HG03066 (cell line): Measurements from ENCODE around the gene RRBP1.

Experiments
- ATAC-seq: cut with Tn5 transposase; IDR thresholded peaks from one replicate; pipeline ENCODE4 v1.9.1; 2021; ENCODE audit warnings: low read depth; ENCODE audit not compliant: unreplicated experiment

The RRBP1 gene

DNA sequence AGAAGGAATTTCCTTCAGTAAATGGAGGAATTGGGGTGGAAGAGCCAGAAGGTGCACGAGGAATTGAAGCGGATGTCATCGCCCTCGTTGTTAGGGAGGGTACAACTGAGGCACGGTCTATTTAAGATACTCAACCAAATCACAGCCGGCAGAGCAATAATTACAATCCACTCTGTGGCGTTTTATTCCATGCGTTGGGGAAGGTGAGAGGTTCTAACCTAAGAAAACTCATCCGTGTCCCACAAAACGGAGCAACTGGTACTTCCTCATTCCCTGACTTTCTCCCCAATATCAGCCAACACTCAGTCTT, 802 bp upstream of the RRBP1 start:
- ATAC-seq: no peak

DNA sequence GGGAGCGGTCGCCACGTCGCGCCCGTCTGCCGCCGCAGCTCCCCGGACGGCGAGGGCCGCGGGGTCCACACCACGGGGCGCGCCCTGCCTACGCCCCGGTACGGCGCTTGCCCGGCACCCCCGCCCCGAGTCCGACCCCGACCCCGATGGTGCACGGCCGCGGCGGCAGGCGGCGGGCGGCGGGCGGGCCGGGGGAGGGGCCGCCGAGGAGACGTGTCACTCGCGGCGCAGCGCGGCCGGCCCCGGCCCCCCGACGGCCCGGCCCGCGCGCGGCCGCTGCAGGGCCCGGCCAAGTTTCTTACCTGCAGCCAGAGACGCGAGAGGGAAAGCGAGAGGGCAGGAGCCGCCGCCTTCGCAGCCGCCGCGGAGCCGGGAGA, 328 bp downstream of the RRBP1 start:
- ATAC-seq: peak; percentile 5

DNA sequence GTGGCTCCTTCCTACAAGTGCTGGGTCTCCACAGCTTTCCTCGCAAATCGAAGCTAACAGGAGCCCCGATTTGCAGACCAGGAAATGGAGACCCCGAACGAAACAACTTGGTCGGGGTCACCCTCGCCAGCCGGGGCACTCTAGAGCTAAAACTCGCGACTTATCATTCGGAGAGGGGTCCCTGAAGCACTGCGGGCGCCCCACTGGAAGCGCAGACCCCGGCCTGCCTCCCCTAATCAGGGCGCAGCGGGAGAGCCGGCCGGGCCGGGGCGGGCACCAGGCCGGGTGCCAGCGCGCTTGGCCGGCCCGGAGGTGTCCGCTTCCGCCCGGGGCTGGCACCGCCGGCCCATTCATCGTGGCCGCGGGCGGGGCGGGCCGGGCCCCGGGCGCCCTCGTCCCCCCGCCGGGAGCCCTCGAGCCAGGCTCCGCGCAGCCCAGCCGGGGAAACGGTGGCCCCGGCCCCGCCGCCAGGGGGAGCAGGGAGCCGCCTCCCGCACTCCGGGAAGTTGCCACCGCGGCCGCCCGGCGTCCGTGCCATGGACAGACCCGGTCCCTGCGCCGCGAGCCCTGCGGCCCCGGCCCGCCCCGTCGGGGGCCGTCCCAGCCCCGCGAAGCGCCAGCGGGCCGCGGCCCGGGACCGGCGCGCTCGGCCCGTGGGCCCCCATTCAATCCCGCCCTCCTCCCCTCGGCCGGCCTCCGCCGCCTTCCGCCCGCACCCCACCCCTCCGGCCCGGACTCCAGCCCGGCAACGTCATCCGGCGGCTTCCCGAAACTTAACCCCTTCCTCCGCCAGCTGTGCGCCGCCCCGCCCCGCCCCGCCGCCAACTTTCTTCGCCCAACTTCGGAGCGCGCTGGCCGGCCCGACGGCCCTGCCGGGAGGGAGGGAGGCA, 961 bp downstream of the RRBP1 start:
- peak; percentile 33 for ATAC-seq

DNA sequence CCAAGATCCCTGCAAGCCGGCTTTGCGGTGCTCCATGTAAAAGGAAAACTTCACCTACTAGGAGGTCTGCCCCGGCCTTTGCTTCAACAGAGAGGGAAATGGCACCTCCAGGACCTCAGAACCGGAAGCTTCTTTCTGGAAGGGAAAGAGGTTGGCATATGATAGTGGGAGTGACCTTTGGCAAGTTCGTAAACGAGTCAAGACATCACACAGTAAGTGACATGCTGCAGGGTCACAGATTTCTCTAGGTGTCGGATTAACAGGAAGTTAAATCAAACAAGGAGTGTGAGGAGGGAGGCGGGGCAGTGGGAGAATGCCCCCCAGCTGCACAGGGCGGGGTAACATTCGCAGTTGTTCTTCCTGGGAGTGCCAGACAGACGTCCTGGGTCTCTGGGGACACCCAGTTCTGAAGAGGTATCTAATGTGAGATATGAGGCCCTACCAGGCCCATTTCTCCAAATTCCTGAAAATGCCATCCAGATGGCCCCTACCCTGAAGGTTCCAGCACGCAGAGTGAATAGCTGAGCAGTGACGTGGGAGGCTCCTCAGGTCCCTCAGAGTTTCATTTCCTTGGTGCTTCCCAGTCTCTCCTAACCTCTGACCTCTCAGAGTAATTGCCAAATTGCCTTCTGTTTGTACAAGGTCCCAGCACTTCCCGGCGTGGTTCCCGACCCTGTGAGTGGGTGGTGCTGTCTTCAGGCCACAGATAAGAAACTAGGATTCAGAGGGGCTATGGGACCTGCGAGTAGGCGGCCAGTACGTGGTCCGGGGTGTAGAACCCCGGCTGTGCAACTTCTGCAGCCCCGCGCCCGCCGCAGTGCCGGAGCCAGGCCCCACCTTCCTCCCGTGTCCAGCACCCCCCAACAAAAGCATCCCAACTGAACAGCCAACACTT, 1.9 kb downstream of the RRBP1 start:
- ATAC-seq: no peak

DNA sequence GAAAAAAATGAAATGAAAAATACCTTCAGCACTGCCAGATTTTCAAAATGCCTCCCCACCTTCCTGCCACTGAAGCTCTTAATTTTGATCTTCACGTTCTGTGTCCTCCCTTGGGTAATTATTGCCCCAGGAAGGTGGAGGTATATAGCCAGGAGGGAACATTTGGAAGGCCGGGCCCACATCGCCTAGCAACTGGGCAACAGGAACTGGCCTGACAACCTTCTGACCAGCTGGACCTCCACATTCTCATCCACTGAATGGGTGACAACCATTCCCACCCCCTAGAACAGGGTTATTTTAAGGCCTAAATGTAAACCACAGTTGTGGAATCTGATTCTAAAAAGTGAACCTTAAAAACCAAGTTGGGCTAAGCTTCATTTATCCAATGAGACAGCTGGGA, 3.2 kb downstream of the RRBP1 start:
- ATAC-seq: no peak

DNA sequence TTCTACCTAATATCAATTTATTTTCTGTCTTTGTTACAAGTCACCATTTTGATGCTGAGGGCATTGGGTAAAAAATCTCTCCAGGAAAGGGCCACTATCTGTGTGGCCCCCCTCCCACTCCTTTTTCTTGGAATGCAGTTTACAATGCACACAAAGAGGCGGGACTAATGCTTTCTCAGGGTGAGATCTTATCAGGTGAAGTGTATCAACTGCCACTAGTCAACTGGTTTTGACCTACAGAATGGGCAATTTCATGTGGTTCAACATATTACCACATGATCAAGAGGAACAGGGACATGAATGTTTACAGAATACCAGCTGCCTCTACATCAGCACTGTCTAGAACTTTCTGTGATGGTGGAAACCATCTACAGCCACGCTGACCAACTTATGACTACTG, 3.7 kb downstream of the RRBP1 start:
- no peak for ATAC-seq

DNA sequence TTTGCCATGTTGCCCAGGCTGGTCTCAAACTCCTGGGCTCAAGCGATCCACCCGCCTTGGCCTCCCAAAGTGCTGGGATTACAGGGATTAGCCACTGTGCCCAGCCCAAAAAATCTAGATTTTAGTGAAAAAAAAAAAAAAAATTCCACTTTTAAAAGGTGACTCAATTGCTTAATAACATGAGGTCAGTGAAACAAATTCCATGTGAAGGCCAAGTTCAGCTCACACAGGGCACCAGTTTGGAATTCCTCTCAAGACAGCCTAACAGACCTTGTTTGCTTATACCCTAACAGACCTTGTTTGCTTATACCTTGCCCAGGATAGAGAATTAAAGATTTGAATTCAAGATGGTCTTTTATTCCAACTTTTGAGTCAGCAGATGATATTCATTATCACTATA, 5.1 kb downstream of the RRBP1 start:
- no peak for ATAC-seq

DNA sequence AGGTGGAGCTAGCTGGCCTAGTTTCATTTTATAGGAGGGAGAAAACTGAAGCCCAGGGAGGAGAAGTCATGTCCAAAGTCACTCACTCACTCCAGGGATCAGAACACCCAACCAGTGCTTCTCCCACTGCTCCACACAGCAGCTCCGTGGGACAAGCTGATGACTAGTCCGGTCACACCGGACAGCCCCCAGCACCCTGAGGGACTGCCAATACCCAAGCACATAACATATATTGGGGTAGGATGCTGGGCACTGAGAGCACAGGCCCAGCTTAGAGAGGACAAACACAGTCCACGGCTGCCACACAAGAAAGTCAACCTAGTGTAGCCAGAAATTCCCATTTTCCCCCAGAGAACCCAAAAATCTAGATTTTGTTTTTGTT, 5.7 kb downstream of the RRBP1 start:
- no peak for ATAC-seq

DNA sequence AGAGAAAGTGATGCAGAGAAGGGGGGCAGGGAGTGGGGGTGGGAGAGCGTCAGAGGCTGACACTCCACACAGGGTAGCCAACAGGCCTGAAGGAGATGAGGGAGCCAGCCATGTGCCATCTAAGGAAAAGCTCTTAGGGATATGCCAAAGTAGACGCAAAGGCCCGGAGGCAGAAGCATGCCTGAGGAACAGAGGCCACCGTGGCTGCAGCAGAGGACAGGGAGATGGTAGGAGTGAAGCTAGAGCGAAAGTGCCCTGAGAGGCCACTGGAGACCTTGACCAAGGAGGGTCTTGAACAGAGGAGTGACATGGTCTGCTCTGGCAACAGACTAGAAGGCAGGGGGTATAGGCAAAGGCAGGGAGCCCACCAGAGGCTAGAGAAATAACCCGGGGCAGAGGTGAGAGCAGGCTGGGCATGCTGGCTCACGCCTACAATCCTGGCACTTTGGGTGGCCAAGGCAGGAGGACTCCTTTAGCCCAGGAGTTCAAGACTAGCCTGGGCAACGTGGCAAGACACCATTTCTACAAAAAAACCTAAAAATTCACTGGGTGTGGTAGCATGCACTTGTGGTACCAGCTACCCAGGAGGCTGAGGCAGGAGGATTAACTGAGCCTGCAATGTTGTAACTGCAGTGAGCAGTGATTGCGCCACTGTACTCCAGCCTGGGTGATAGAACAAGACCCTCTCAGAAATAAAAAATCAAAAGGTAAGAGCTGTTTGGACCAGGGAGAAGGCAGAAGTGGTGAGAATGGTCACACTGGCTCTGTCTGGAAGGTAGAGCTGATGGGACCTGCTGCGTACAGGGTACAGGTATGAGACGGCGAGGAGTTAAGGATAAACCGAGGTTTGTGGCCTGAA, 6.3 kb downstream of the RRBP1 start:
- no peak for ATAC-seq

DNA sequence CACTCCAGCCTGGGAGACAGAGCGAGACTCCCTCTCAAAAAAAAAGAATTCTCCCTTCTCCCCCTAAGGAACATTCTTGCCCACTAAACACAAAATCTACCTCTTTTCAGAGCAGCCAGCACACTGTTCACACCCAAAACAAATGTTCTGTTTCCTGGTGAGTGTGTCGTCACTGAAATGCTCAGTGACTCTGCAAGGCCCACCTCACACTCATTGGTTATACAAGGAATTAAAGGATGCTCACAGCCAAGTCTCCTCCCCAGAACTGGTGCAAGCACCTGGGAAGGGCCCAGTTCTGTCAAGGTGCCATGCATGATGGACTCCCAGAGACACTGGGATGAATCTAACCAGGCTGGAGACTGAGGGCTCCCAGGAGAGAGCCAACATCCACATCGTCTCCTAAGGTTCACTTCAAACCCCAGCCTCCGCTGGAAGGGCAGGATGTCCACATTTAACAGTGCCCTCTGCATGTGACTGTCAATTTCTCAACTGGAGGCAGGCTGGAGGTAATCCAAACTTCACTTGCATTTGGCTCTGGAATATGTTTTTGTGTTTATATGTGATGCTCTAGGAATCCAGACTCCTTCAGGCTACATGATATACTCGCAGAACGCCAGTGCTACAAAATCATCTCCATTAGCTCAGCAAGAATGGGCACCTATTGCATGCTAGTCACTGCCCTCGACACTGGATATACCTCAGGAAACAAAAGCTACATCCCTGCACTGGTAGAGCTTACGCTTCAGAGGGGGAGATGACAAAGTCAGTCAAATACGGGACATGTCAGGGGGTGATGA, 7.1 kb downstream of the RRBP1 start:
- no peak for ATAC-seq

DNA sequence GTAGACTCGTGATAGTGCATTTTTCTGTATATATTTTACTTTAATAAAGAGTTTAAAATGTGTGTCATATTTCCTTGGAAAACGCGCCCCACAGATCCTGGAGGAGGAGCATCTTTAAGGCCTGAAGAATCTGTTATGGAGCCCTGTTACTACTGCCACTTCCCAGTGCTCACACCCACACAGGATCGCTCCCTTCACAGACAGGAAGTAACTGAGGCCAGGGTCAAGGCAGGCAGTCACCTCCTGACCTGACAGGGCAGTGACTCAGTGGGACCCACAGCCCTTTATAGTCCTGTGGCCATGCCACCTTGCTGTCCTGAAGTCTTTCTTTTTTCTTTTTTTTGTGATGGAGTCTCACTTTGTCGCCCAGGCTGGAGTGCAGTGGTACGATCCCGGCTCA, 9.0 kb downstream of the RRBP1 start:
- ATAC-seq: no peak

DNA sequence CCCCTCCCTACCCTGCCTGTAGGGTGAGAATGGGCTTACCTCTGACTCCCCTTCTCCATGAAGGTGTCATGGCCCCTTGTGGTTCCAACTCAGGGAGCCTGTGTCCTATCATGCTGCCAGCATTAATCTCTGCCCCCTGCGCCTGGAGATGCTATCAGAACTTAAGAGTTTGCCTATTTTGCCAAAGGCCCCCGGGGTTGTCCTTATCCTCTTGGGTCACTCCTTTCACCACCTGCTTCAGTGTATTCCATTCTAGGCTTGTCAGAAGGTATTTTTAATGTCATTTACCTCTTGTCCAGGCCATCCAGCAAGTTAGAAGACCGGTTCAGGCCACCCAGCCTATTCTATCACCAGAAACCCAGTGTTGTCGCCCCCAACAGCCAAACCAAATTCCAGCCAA, 10.5 kb downstream of the RRBP1 start:
- no peak for ATAC-seq

DNA sequence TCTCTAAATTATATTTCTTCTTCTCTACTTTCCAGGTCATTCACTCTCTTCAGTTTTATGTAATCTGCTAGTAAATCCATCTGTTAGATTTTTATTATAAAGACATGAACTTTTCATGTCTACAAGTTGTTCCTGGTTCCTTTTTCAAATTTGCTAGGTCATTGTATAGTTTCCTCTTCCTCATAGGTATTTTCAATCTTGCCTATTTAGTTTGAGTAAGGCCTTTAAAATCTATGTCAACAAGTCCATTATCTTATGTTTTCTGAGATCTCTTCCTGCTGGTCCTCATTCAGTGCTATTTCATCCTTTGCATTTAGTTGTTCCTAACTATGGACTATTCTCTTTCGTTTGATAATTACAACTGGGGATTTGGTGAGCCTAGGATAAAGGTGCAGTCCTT, 11.0 kb downstream of the RRBP1 start:
- no peak for ATAC-seq

DNA sequence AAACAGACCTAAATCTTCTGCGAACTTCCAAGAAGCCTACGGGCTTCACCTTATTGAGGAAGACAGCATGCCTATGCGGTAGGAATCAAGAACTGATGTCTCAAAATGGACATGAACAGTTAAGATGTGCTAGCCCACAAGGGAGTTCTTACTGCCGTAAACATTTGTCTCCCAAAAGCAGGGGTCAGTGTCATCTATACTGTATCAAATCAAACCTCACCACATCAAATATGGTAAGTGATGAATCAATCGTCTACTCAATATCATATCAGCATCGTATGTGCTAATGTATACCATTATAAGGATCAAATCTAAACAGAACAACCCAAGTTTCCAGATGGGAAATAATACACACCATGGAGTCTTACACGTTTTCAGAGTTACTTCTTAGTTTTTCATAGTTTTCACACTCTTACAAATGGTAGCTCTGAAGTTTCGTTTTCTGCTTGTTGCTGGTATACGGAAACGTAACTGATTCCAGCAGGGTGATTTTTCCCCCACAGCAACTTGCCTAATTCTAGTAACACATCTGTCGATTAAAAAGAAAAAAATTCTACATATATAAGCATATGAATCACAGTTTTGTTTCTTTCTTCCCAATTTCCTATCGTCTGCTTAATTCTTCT, 12.6 kb downstream of the RRBP1 start:
- no peak for ATAC-seq

DNA sequence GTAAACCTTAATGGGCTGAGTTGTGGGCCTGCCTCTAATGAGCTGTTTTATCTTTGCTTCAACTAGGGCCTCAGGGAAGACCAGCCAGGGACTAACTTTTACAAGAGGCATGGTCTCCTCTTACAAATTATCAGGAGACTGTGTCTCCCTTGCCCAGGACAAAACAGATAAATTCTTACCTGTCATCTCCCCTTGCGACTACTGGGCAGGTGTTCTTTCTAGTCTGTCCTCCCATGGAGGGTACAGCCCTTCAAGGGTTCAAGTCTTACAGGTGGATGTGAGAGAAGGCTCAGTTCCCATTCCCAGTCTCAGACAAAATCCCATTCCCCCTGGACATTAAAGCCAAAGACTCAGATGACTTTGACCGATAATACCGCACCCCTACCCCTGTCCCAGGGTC, 13.6 kb downstream of the RRBP1 start:
- no peak for ATAC-seq

DNA sequence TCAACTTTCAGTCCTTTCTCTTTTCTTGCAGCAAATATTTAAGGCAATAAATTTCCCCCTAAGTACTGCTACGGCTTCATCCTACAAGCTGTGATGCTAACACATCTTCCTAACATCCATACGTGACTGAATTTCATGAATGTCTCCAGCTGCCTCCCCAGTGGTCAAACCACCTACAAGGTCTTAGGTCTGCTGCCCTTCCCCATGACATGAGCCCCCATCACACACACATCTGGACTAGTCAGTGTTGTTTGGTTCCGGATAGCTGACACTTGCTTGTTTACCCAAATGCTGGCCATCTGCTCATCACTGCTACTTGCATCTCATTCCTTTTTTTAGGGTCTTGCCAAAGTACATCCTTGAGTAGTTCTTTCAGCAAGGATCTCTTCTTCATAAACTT, 14.6 kb downstream of the RRBP1 start:
- ATAC-seq: no peak

DNA sequence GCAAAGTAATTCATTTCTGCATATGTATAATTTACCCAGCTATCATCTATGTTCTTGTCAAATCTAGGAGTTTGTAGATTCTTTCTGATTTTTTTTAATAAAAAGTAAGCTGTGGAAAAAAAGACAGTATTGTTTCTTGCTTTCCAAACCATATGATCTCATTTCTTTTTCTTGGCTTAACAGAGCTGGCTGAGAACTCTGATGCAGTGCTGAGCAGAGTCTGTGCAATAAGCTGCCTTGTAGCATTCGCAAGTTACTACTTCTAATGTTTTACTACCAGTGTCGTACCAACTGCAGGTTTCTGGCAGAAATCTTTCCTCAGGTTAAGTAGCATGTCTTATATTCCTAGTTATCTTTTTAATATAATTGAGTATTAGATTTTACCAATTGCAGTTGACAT, 15.6 kb downstream of the RRBP1 start:
- no peak for ATAC-seq

DNA sequence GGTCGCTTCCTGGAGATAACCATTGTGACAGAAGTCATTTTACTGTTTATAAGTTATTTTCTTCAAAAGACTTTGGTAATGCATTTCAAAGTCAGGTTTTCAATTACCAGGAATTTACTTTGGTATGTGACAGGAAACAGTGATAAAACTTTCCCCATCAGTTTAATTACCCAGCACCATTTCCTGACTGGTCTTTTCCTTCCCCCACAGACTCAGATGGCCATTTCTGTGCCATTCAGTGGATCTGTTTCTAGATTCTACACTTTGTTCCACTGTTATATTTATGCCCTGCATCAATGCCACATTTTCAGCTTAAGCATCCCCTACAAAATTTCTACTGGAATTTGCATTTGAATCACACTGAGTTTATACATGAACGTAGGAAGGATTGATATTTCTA, 16.3 kb downstream of the RRBP1 start:
- no peak for ATAC-seq

DNA sequence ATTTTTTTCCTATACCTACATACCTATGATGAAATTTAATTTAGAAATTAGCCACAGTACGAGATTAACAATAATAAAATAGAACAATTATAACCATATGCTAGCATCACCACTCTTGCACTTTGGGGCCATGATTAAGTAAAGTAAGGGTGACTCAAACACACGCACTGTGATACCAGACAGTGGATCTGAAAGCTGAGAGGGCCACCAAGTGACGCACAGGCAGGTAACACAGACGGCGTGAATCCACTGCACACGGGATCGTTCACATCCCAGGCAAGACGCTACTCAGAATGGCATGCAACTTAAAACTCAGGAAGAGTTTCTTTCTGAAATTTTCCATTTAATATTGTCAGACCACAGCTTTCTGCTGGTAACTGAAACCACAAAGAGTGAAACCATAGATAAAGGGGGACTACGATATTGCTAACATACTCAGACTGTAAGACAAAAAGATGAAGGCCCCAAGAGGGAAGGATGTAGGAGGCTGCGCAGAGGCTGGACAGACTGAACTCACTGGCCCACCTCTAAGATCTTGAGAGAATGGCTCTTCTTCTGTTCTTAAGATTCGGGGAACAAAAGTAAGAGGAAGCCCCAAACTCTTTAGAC, 17.9 kb downstream of the RRBP1 start:
- no peak for ATAC-seq
